Smooth muscle cell (in vitro differentiated cells): ENCODE measurements around the gene MSI2. TPM values are rescaled to one million over a fixed set of nuclear protein-coding genes. Genes with fewer than 3 reads are reported as not detected.

Experiments used
- DNase-seq: peaks from one replicate; lab custom pipeline; 2025; ENCODE audit not compliant: unreplicated experiment; lab: John Stamatoyannopoulos, UW
- H2AFZ ChIP-seq: fragments of 200-600 bp; sonication (generic); 2 replicates; pipeline ENCODE4 v1.6.0; 2016; ENCODE audit warnings: antibody characterized with exemption, low read depth, mild to moderate bottlenecking
- H3F3A ChIP-seq: fragments of 200-600 bp; sonication (generic); 2 replicates; pipeline ENCODE4 v1.6.0; 2017; ENCODE audit warnings: antibody characterized with exemption, low read depth
- H3K27ac ChIP-seq: fragments of 200-600 bp; sonication (generic); 2 replicates; pipeline ENCODE4 v1.5.1; 2016; ENCODE audit warnings: low read depth, mild to moderate bottlenecking
- H3K27me3 ChIP-seq: fragments of 200-600 bp; sonication (generic); 2 replicates; pipeline ENCODE4 v1.6.1; 2016; ENCODE audit warnings: low read depth, mild to moderate bottlenecking
- H3K36me3 ChIP-seq: fragments of 200-600 bp; sonication (generic); 2 replicates; pipeline ENCODE4 v1.5.1; 2016; ENCODE audit warnings: low read depth
- H3K4me1 ChIP-seq: fragments of 200-600 bp; sonication (generic); 2 replicates; pipeline ENCODE4 v1.5.1; 2016; ENCODE audit warnings: low read depth
- H3K4me2 ChIP-seq: fragments of 200-600 bp; sonication (generic); 2 replicates; pipeline ENCODE4 v1.6.0; 2016; ENCODE audit warnings: mild to moderate bottlenecking
- H3K4me3 ChIP-seq: fragments of 200-600 bp; sonication (generic); 2 replicates; pipeline ENCODE4 v1.5.1; 2016; ENCODE audit warnings: mild to moderate bottlenecking
- H3K79me2 ChIP-seq: fragments of 200-600 bp; sonication (generic); 2 replicates; pipeline ENCODE4 v1.6.0; 2016; ENCODE audit warnings: low read depth, mild to moderate bottlenecking
- H3K9ac ChIP-seq: fragments of 200-600 bp; sonication (generic); 2 replicates; pipeline ENCODE4 v1.6.0; 2016; ENCODE audit warnings: low read depth
- H3K9me3 ChIP-seq: fragments of 200-600 bp; sonication (generic); replicated peaks from 2 replicates; pipeline ENCODE4 v1.5.1; 2016; ENCODE audit warnings: low read depth
- H4K20me1 ChIP-seq: fragments of 200-600 bp; sonication (generic); 2 replicates; pipeline ENCODE4 v1.6.0; 2016; ENCODE audit warnings: low read depth
- WGBS: methylation state at CpG from one replicate; pipeline ENCODE4 v1.1.7; 2016; ENCODE audit warnings: low lambda C conversion rate; 5-methylcytosine and 5-hydroxymethylcytosine counted together
- polyA plus RNA-seq: library from polyadenylated mRNA; unstranded; fragments of >200 nt; fragmentation: Nextera tagmentation; extraction: Ambion mirVana; gene quantifications from 2 replicates; pipeline ENCODE4 v1.2.1, GENCODE V29; 2016
- total RNA-seq: library from RNA; depleted of rRNA; stranded (reverse); fragments of >200 nt; gene quantifications from 2 replicates; pipeline ENCODE4 v1.2.3, GENCODE V29; 2014
- TF ChIP-seq, protein P1 (sequence below): fragments of 200-600 bp; sonication (generic); IDR thresholded peaks from 2 replicates; pipeline ENCODE4 v1.5.1; 2017; ENCODE audit warnings: borderline replicate concordance, mild to moderate bottlenecking, antibody characterized with exemption; ENCODE audit not compliant: insufficient read depth, poor library complexity, severe bottlenecking

Gene MSI2
- total and polyA plus RNA-seq, 2 experiments from 2014 or later = 5.7 to 36.5 TPM

DNA sequence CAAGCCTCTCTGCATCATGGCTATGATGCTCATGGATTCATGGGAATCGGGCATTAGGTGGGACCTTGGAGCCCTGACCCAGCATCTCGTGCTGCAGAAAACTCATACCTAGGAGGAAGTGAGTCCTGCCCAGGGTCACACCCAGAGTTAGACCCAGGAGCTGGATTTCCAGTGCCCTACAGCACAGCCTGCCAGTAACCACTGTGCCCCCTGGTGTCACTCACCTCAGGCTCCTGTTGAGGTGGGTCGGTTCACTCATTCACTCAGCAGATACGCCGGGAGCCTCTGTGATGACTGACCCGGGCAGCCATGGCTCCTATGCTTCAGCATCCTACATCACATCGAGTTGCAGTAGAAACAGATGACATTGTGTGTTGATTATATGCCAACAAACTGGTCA lies 143.4 kb downstream of the MSI2 start:
- H3F3A ChIP-seq = peaks cover 3% of the 10 kb centered on the region
- WGBS = 97% methylated on average over 7 of the region's 7 CpGs
- H3K27me3 ChIP-seq = no peaks in the 10 kb centered on the region
- TF ChIP-seq, protein P1, sequence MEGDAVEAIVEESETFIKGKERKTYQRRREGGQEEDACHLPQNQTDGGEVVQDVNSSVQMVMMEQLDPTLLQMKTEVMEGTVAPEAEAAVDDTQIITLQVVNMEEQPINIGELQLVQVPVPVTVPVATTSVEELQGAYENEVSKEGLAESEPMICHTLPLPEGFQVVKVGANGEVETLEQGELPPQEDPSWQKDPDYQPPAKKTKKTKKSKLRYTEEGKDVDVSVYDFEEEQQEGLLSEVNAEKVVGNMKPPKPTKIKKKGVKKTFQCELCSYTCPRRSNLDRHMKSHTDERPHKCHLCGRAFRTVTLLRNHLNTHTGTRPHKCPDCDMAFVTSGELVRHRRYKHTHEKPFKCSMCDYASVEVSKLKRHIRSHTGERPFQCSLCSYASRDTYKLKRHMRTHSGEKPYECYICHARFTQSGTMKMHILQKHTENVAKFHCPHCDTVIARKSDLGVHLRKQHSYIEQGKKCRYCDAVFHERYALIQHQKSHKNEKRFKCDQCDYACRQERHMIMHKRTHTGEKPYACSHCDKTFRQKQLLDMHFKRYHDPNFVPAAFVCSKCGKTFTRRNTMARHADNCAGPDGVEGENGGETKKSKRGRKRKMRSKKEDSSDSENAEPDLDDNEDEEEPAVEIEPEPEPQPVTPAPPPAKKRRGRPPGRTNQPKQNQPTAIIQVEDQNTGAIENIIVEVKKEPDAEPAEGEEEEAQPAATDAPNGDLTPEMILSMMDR = no peak
- no peak overlapping the region for H2AFZ ChIP-seq
- H3K9me3 ChIP-seq = no peaks in the 10 kb centered on the region
- H3K4me2 ChIP-seq = no peak overlapping the region
- no peak overlapping the region for H3K9ac ChIP-seq
- no peak for DNase-seq
- H3K27ac ChIP-seq = no peak overlapping the region
- H3K4me3 ChIP-seq = no peak overlapping the region
- peaks cover 7% of the 10 kb centered on the region for H3K79me2 ChIP-seq
- no peaks in the 10 kb centered on the region for H3K36me3 ChIP-seq
- no peaks in the 10 kb centered on the region for H4K20me1 ChIP-seq
- peaks cover 30% of the 10 kb centered on the region for H3K4me1 ChIP-seq

DNA sequence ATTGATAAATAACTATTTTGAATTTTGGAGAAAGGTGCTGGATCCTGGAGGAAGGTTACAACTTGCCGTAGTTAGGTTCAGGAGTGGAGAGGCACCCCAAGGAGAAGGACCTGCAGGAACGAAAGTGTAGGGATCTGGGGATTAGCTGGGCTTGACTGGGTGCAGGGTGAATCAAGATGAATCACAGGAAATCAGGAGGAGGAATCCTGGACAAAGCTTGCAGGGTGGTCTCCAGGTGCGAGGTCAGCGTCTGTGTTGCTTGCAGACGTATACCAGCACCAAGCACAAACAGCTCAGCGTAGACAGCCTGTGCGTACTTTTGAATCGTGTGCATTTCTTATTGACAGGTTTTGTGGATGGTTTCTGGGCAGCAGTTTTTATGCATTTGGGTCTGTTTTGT lies 144.3 kb downstream of the MSI2 start:
- 83% methylated on average over 8 of the region's 8 CpGs for WGBS
- Histone ChIP-seq H3K4me3 (no peak overlapping the region), H3K27ac (no peak overlapping the region), H3K27me3 (no peaks in the 10 kb centered on the region), H3K4me2 (no peak overlapping the region), H2AFZ (no peak overlapping the region), H3F3A (peaks cover 3% of the 10 kb centered on the region), H4K20me1 (no peaks in the 10 kb centered on the region), H3K9me3 (no peaks in the 10 kb centered on the region), H3K9ac (no peak overlapping the region), H3K4me1 (peaks cover 40% of the 10 kb centered on the region), H3K36me3 (no peaks in the 10 kb centered on the region), H3K79me2 (peaks cover 7% of the 10 kb centered on the region)
- TF ChIP-seq, protein P1 = no peak
- no peak for DNase-seq

DNA sequence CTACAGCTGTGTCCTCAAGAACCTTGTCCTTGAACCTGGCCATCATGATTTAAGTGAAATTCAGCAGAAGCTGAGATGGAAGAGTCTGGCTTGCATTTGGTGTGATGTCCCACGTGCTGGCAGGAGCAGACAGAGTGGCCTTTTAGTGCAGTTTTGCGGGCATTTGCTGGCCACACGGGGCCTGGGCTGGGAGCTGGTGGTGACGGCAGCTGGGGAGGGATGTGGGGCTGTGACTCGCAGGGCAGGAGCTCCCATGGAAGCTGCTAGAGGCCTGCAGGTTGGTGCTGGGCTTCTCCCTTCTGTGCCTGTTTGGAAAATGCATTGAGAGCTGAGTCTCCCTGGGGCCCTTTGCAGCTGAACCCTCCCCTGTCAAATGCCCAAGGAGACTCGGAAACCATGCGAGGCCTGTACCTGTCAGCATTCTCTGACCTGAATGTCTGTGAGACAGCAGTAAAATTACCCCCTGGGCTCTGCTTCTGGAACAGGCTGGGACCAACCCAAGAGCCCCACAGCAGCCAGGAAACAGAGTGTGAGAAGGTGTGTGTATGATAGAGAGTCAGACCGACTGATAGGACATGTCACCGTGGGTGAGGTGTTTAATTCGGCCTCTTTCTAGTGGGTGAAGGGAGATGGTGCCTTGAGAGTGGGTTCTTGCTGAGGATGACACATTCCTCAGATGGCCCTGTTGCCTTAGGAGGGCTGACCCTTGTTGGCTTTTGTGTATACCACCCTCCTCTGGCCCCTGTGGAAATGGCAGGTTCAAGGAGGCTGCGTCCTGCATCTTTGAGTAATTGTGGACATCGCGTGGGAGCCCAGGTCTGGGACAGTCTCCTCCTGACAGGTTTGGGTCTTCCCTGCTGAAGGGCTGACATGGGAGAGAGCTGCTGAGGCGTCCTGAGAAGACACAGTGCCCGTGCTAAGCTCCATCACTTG lies 145.5 kb downstream of the MSI2 start:
- H3K79me2 ChIP-seq = peaks cover 7% of the 10 kb centered on the region
- H3K27me3 ChIP-seq = no peaks in the 10 kb centered on the region
- WGBS = 74% methylated on average over 15 of the region's 15 CpGs
- no peak overlapping the region for H3K27ac ChIP-seq
- H3K4me3 ChIP-seq = no peak overlapping the region
- H3K9ac ChIP-seq = no peak overlapping the region
- no peaks in the 10 kb centered on the region for H3K36me3 ChIP-seq
- no peak overlapping the region for H3K4me2 ChIP-seq
- peaks cover 6% of the 10 kb centered on the region for H3F3A ChIP-seq
- H3K9me3 ChIP-seq = no peaks in the 10 kb centered on the region
- DNase-seq = no peak
- no peak overlapping the region for H2AFZ ChIP-seq
- TF ChIP-seq, protein P1 = no peak
- H3K4me1 ChIP-seq = peaks cover 40% of the 10 kb centered on the region
- H4K20me1 ChIP-seq = no peaks in the 10 kb centered on the region
